Panc1 (cell line): Measurements from ENCODE around the gene TMEM51.
A peak's percentile ranks its signal among the peaks of the same experiment; 100 is the strongest.

Source experiments
- POLR2AphosphoS5 ChIP-seq: IDR thresholded peaks from 2 replicates; pipeline ENCODE4 v1.6.1; 2012; ENCODE audit warnings: mild to moderate bottlenecking, low read depth, low read length, moderate library complexity
- SIN3A ChIP-seq: IDR thresholded peaks from 2 replicates; pipeline ENCODE4 v1.6.1; 2012; ENCODE audit warnings: low read depth, mild to moderate bottlenecking, low read length, moderate library complexity, borderline replicate concordance; ENCODE audit not compliant: insufficient read depth
- TCF7L2 ChIP-seq: IDR thresholded peaks from 2 replicates; pipeline ENCODE4 v1.6.1; 2011; ENCODE audit warnings: mild to moderate bottlenecking, low read depth, low read length, inconsistent platforms
- TF ChIP-seq, protein P1 (sequence below): fragments of 450-650 bp; IDR thresholded peaks from 2 replicates; pipeline ENCODE4 v1.5.1; 2017; ENCODE audit warnings: mild to moderate bottlenecking
- TF ChIP-seq, protein P2 (sequence below), 2 experiments: IDR thresholded peaks; 2 replicates each; pipeline ENCODE4 v1.6.1; 2011 to 2012; ENCODE audit warnings: low read depth in 2 of 2, control low read depth in 1 of 2, low read length in 1 of 2, mild to moderate bottlenecking in 1 of 2, moderate library complexity in 1 of 2; ENCODE audit not compliant: insufficient read depth in 1 of 2

DNA sequence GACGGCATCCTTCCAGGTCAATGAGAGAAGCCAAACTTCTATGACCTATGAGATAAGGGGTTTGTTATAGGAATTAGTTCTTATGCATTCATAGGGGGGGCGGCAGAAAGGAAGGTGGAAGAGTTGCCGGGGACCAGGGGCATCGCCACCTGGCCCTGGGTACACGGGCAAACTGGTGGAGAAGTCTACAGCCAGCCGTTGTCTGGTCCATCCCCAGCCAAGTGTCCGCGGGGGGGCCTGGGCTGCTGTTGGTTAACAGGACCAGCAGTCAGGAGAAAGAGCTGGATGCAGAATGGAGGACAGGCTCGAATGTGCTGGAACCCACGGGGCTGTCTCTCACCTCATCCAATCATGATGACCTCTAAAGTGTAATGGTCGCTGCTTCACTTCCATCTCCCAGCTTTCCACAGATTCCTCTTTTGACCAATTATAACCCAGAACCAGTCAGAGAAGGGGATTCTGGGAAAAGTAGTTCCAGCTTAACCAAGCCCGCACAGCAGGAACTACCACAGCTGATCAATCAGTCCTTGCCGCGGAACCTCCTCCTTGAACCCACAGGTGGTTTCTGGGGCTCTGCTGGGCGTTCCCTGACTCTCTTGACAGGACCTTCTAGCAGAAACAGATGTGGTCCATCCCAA lies 17.8 kb downstream of the TMEM51 start:
- TF ChIP-seq, protein P1, sequence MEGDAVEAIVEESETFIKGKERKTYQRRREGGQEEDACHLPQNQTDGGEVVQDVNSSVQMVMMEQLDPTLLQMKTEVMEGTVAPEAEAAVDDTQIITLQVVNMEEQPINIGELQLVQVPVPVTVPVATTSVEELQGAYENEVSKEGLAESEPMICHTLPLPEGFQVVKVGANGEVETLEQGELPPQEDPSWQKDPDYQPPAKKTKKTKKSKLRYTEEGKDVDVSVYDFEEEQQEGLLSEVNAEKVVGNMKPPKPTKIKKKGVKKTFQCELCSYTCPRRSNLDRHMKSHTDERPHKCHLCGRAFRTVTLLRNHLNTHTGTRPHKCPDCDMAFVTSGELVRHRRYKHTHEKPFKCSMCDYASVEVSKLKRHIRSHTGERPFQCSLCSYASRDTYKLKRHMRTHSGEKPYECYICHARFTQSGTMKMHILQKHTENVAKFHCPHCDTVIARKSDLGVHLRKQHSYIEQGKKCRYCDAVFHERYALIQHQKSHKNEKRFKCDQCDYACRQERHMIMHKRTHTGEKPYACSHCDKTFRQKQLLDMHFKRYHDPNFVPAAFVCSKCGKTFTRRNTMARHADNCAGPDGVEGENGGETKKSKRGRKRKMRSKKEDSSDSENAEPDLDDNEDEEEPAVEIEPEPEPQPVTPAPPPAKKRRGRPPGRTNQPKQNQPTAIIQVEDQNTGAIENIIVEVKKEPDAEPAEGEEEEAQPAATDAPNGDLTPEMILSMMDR: no peak
- no peak for TF ChIP-seq POLR2AphosphoS5
- no peak for TF ChIP-seq SIN3A
- TF ChIP-seq, protein P2, sequence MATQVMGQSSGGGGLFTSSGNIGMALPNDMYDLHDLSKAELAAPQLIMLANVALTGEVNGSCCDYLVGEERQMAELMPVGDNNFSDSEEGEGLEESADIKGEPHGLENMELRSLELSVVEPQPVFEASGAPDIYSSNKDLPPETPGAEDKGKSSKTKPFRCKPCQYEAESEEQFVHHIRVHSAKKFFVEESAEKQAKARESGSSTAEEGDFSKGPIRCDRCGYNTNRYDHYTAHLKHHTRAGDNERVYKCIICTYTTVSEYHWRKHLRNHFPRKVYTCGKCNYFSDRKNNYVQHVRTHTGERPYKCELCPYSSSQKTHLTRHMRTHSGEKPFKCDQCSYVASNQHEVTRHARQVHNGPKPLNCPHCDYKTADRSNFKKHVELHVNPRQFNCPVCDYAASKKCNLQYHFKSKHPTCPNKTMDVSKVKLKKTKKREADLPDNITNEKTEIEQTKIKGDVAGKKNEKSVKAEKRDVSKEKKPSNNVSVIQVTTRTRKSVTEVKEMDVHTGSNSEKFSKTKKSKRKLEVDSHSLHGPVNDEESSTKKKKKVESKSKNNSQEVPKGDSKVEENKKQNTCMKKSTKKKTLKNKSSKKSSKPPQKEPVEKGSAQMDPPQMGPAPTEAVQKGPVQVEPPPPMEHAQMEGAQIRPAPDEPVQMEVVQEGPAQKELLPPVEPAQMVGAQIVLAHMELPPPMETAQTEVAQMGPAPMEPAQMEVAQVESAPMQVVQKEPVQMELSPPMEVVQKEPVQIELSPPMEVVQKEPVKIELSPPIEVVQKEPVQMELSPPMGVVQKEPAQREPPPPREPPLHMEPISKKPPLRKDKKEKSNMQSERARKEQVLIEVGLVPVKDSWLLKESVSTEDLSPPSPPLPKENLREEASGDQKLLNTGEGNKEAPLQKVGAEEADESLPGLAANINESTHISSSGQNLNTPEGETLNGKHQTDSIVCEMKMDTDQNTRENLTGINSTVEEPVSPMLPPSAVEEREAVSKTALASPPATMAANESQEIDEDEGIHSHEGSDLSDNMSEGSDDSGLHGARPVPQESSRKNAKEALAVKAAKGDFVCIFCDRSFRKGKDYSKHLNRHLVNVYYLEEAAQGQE (IDR thresholded peaks at IDR 0.05; ENCODE audit: insufficient read depth in 1 of 2, low read depth in 2 of 2, low read length in 1 of 2): no peak
- TF ChIP-seq TCF7L2: 0 out of 2 replicates have a peak, but pooled peaks have one; percentile 36
